A549 (cell line): ENCODE results near the gene CEACAM1.

Source experiments
- CEBPB ChIP-seq, 2 experiments: fragments of >200 bp in 1 of 2; sonication (Bioruptor Twin) in 1 of 2; formaldehyde crosslinking in 1 of 2; IDR thresholded peaks; 2 replicates each; pipeline ENCODE4 v1.6.1; 2012 to 2016
- JUNB ChIP-seq: fragments of >200 bp; sonication (Bioruptor Twin); formaldehyde crosslinking; IDR thresholded peaks from 2 replicates; pipeline ENCODE4 v1.6.1; 2016
- KDM1A ChIP-seq: fragments of 200-600 bp; sonication (generic); IDR thresholded peaks from 2 replicates; pipeline ENCODE4 v1.6.1; 2016; ENCODE audit warnings: low read depth, mild to moderate bottlenecking
- MAZ ChIP-seq: fragments of 150-350 bp; IDR thresholded peaks from 2 replicates; pipeline ENCODE4 v1.6.1; 2014; ENCODE audit warnings: antibody characterized with exemption, low read depth, low read length, borderline replicate concordance
- POLR2A ChIP-seq: IDR thresholded peaks from 2 replicates; pipeline ENCODE4 v1.6.1; 2012; ENCODE audit warnings: mild to moderate bottlenecking, low read length
- RARB ChIP-seq: fragments of 250-450 bp; sonication (Bioruptor Pico); IDR thresholded peaks from 2 replicates; pipeline ENCODE4 v1.8.0; 2021; ENCODE audit warnings: mild to moderate bottlenecking, moderate library complexity
- ZSCAN20 ChIP-seq: fragments of 250-450 bp; sonication (Bioruptor Pico); IDR thresholded peaks from 2 replicates; pipeline ENCODE4 v1.8.0; 2022; ENCODE audit warnings: mild to moderate bottlenecking, moderate library complexity
- TF ChIP-seq, protein P1 (sequence below): fragments of >200 bp; sonication (Bioruptor Twin); formaldehyde crosslinking; IDR thresholded peaks from 3 replicates; pipeline ENCODE4 v1.5.1; 2016

DNA sequence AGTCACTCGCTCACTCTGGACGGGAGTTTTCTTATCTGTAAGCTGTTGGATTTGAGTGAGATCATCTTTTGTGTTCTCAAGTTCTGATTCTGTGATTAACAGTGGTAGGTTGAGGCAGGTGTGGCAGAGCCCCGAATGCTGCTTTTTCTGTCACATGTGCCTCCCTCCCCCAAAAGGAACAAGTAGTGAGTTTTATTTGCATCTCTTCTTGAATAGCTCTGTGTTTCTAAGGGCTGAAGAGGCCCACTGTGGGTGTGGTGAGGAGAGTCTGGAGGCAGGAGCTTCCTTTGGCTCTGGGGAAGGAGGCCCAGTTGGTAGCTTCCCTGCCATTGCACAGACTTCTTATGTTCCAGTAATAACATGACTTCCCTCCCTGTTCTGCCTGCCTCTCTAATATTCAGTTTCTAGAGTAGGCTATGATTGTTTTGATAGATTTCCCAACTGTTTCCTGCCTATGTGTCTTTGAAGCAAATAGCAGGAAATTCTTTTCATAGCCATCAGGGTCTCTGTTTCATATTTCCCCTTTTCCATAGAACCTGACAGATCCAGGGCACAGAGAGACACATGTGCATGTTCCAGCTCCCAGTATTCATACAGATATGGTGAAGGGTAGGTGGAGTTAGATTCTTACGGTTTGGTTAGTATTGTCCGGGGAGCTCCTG lies 61.6 kb downstream of the CEACAM1 start:
- TF ChIP-seq, protein P1, sequence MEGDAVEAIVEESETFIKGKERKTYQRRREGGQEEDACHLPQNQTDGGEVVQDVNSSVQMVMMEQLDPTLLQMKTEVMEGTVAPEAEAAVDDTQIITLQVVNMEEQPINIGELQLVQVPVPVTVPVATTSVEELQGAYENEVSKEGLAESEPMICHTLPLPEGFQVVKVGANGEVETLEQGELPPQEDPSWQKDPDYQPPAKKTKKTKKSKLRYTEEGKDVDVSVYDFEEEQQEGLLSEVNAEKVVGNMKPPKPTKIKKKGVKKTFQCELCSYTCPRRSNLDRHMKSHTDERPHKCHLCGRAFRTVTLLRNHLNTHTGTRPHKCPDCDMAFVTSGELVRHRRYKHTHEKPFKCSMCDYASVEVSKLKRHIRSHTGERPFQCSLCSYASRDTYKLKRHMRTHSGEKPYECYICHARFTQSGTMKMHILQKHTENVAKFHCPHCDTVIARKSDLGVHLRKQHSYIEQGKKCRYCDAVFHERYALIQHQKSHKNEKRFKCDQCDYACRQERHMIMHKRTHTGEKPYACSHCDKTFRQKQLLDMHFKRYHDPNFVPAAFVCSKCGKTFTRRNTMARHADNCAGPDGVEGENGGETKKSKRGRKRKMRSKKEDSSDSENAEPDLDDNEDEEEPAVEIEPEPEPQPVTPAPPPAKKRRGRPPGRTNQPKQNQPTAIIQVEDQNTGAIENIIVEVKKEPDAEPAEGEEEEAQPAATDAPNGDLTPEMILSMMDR = no peak
- TF ChIP-seq POLR2A (no peak), MAZ (no peak), KDM1A (no peak), ZSCAN20 (CRISPR knock-in tag) (no peak), RARB (CRISPR knock-in tag) (no peak), CEBPB (IDR thresholded peaks at IDR 0.05) (no peak), JUNB (no peak)
